Measurements from ENCODE around the gene PDLIM7.

- TF ChIP-seq RXRA (IDR thresholded peaks at IDR 0.05; ENCODE audit: insufficient read depth, low read depth, low read length) (no peak), RAD21 (IDR thresholded peaks at IDR 0.05 in 1 of 2, conservative IDR thresholded peaks at IDR 0.05 in 1 of 2; ENCODE audit: low read depth in 2 of 2, low read length in 2 of 2) (no peak), POLR2AphosphoS5 (IDR thresholded peaks at IDR 0.05; ENCODE audit: low read depth, low read length) (no peak), TCF12 (IDR thresholded peaks at IDR 0.05; ENCODE audit: low read depth, low read length) (no peak), YY1 (IDR thresholded peaks at IDR 0.05; ENCODE audit: low read depth, low read length) (no peak), EZH2 (IDR thresholded peaks at IDR 0.05; ENCODE audit: low read depth, low read length, severe bottlenecking) (no peak), SP1 (IDR thresholded peaks at IDR 0.05; ENCODE audit: low read depth, low read length) (no peak), POLR2A (IDR thresholded peaks at IDR 0.05; ENCODE audit: control extremely low read depth in 1 of 2, low read depth in 2 of 2, low read length in 2 of 2) (no peak), KDM5A (IDR thresholded peaks at IDR 0.05; ENCODE audit: low read length) (no peak), FOSL1 (IDR thresholded peaks at IDR 0.05; ENCODE audit: insufficient read depth, low read depth, low read length) (no peak), CTCF (IDR thresholded peaks at IDR 0.05; ENCODE audit: control extremely low read depth in 1 of 3, insufficient read depth in 1 of 3, low read depth in 1 of 3, low read length in 3 of 3) (no peak), GABPA (IDR thresholded peaks at IDR 0.05; ENCODE audit: borderline replicate concordance, insufficient read depth, low read length) (no peak)
Measured at GRCh38 chr5:177490992-177491391, 6.4 kb downstream of the PDLIM7 start.

Measured in H1 (cell line).